GM21447 (cell line): ENCODE data around the gene MKKS.

ENCODE experiments used
- ATAC-seq: cut with Tn5 transposase; IDR thresholded peaks from one replicate; pipeline ENCODE4 v1.9.1; 2021; ENCODE audit not compliant: unreplicated experiment

Gene MKKS

GRCh38 chr20:10370091-10370887 is 63.7 kb downstream of the MKKS start:
- no peak for ATAC-seq

- no peak for ATAC-seq
Measured at GRCh38 chr20:10369723-10370090, 64.3 kb downstream of the MKKS start.

- ATAC-seq = no peak
Measured at GRCh38 chr20:10368702-10369041, 65.3 kb downstream of the MKKS start.

- no peak for ATAC-seq
Measured at GRCh38 chr20:10367943-10368701, 65.9 kb downstream of the MKKS start.

GRCh38 chr20:10367693-10367942 is 66.4 kb downstream of the MKKS start:
- ATAC-seq = no peak

GRCh38 chr20:10366898-10367692 is 66.9 kb downstream of the MKKS start:
- ATAC-seq = no peak

GRCh38 chr20:10362674-10363073 is 71.3 kb downstream of the MKKS start:
- peak; percentile 72 for ATAC-seq

GRCh38 chr20:10360878-10361277 is 73.1 kb downstream of the MKKS start:
- ATAC-seq = no peak

- no peak for ATAC-seq
Measured at GRCh38 chr20:10359621-10360040, 74.4 kb downstream of the MKKS start.

GRCh38 chr20:10357974-10358373 is 76.0 kb downstream of the MKKS start:
- ATAC-seq = no peak

GRCh38 chr20:10357061-10357708 is 76.8 kb downstream of the MKKS start:
- no peak for ATAC-seq

GRCh38 chr20:10356628-10357027 is 77.4 kb downstream of the MKKS start:
- no peak for ATAC-seq

GRCh38 chr20:10352934-10353824 is 80.8 kb downstream of the MKKS start:
- ATAC-seq = no peak
